Lung (tissue), 12 donors: Measurements from ENCODE around the gene CNTRL. TPM values are rescaled to one million over a fixed set of nuclear protein-coding genes. Genes with fewer than 3 reads are reported as not detected.

Source experiments
- ATAC-seq: fragments of 200-7000 bp; cut with Tn5 transposase; one replicate; pipeline ENCODE4 v1.9.1; 2020; ENCODE audit warnings: moderate number of reproducible peaks; ENCODE audit not compliant: insufficient read depth, low FRiP score
- DNase-seq, 3 donors: peaks; one replicate each; pipeline ENCODE4 v3.0.0-alpha.2; 2013 to 2017
- H3K27ac ChIP-seq, 2 donors: one replicate each; pipeline ENCODE4 v1.5.1; 2013; ENCODE audit warnings: mild to moderate bottlenecking in 2 of 2, moderate library complexity in 2 of 2, control low read depth in 1 of 2, inconsistent platforms in 1 of 2, low read depth in 1 of 2, low read length in 1 of 2
- H3K27me3 ChIP-seq, 3 donors: one replicate each; pipeline ENCODE4 v1.5.1; 2013; ENCODE audit warnings: low read length in 2 of 3; ENCODE audit not compliant: control insufficient read depth in 3 of 3, insufficient read depth in 3 of 3
- H3K36me3 ChIP-seq, 4 donors: one replicate each; pipeline ENCODE4 v1.5.1; 2013; ENCODE audit warnings: low read length in 4 of 4, mild to moderate bottlenecking in 1 of 4, moderate library complexity in 1 of 4; ENCODE audit not compliant: control insufficient read depth in 4 of 4, insufficient read depth in 4 of 4
- H3K4me1 ChIP-seq, 5 donors: one replicate each; pipeline ENCODE4 v1.5.1; 2013; ENCODE audit warnings: low read length in 5 of 5, mild to moderate bottlenecking in 2 of 5, moderate library complexity in 1 of 5; ENCODE audit not compliant: control insufficient read depth in 5 of 5, insufficient read depth in 5 of 5
- H3K4me3 ChIP-seq: one replicate; pipeline ENCODE4 v1.5.1; 2013; ENCODE audit warnings: mild to moderate bottlenecking, control low read depth, moderate library complexity
- H3K9ac ChIP-seq, 2 donors: one replicate each; pipeline ENCODE4 v1.5.1; 2013; ENCODE audit warnings: low read length in 2 of 2, control low read depth in 1 of 2; ENCODE audit not compliant: insufficient read depth in 1 of 2
- H3K9me3 ChIP-seq, 4 donors: one replicate each; pipeline ENCODE4 v1.5.1; 2013; ENCODE audit warnings: low read length in 3 of 4, mild to moderate bottlenecking in 1 of 4, moderate library complexity in 1 of 4; ENCODE audit not compliant: control insufficient read depth in 4 of 4, insufficient read depth in 3 of 4
- WGBS, 2 donors: extraction: QIAGEN DNeasy Blood & Tissue Kit; methylation state at CpG; one replicate each; pipeline ENCODE4 v1.1.7; 2013; 5-methylcytosine and 5-hydroxymethylcytosine counted together
- polyA plus RNA-seq, 2 donors: library from polyadenylated mRNA; stranded (reverse); fragments of 200-250 nt; gene quantifications; one replicate each; pipeline ENCODE4 v1.2.1, GENCODE V29; 2013
- total RNA-seq, 2 donors: library from RNA; depleted of rRNA in 1 of 2; stranded (reverse); fragments of >200 nt in 1 of 2; gene quantifications; one replicate each; pipeline ENCODE4 v1.2.1, GENCODE V29; 2014 to 2021
- TF ChIP-seq, protein P1 (sequence below): IDR thresholded peaks from 2 replicates; pipeline ENCODE4 v1.5.1; 2012; ENCODE audit warnings: mild to moderate bottlenecking; ENCODE audit errors: control extremely low read depth, extremely low read depth
- donor health status: control.
- donor health status: control.
- donor health status: Bipolar disorder and iron deficiency.
- donor health status: healthy.
- donor health status: DM: yes; HTN: yes; CAD: no.

CNTRL gene
- total and polyA plus RNA-seq, 4 donors, result 9.5 to 42.9 (median 18.3) TPM

DNA sequence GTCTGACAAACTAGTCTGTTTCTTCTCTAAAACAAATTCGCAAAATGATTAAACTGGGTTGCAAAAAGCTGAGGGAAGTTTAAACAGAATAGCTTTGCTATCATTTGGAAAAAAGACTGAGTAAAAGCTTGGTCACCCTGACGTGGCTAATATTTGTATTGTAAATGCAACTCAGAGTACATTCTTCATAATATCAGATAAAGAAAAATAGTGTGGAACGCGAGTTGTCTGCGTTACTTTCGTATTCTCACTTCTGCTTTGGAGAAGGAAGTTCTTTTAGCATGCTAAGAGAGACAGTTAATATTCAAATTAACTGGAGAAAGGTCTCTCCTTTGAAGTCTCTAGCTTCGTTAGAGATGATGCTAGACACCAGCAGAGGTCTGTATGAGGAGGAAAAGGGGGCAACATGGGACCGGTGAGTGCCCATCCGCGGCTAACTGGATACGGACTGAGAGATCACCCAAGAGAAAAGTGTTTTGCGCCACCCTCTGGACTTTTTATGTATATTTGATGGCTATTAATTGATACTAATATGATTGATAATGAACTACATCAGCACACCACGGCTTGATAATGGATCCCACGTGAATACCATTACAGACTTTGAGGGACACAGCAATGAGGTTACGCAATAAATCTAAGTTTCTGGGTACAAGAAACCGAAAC lies 2.9 kb upstream of the CNTRL start:
- no peak for ATAC-seq
- peak; percentile 49 to 80 (median 76) for DNase-seq
- no peaks in the 10 kb centered on the region for H3K27me3 ChIP-seq
- 13 to 16% methylated on average over 16 of the region's 16 CpGs for WGBS, 2 donors
- H3K4me1 ChIP-seq, result peaks cover 0 to 25% (median 7%) of the 10 kb centered on the region in 5 donors
- peak overlapping the region in 1 of 2 donors; percentile 80 for H3K27ac ChIP-seq
- H3K9ac ChIP-seq, result peak overlapping the region in 1 of 2 donors; percentile 95
- no peak overlapping the region for H3K4me3 ChIP-seq
- TF ChIP-seq, protein P1, sequence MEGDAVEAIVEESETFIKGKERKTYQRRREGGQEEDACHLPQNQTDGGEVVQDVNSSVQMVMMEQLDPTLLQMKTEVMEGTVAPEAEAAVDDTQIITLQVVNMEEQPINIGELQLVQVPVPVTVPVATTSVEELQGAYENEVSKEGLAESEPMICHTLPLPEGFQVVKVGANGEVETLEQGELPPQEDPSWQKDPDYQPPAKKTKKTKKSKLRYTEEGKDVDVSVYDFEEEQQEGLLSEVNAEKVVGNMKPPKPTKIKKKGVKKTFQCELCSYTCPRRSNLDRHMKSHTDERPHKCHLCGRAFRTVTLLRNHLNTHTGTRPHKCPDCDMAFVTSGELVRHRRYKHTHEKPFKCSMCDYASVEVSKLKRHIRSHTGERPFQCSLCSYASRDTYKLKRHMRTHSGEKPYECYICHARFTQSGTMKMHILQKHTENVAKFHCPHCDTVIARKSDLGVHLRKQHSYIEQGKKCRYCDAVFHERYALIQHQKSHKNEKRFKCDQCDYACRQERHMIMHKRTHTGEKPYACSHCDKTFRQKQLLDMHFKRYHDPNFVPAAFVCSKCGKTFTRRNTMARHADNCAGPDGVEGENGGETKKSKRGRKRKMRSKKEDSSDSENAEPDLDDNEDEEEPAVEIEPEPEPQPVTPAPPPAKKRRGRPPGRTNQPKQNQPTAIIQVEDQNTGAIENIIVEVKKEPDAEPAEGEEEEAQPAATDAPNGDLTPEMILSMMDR, result peak; percentile 8
- H3K9me3 ChIP-seq, result no peaks in the 10 kb centered on the region
- H3K36me3 ChIP-seq, result peaks cover 0 to 4% (median 0%) of the 10 kb centered on the region in 4 donors

DNA sequence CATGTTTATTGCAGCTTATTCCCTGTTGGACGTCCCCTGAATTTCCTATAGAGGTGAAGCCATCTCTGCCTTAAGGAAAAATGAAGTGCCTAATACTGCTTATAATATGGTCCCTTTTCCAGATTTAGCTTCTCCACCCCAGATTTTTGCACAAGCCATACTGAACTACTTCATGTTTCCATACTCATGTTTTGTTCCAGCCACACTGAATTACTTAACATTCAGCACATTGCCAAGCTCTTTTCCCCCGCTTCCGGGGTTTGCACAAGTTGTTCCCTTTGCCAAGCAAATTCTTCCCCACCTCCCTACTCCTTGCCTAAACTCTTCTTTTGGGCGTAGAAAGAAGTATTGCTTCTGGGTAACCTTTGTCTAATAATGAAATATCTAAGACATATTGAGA lies 1.7 kb upstream of the CNTRL start:
- DNase-seq, result peak; percentile 84 to 97 (median 94)
- no peaks in the 10 kb centered on the region for H3K36me3 ChIP-seq
- H3K27ac ChIP-seq, result no peak overlapping the region
- 13 to 27% methylated on average over 4 of the region's 4 CpGs for WGBS, 2 donors
- H3K9ac ChIP-seq, result peak overlapping the region in 1 of 2 donors; percentile 52
- no peaks in the 10 kb centered on the region for H3K27me3 ChIP-seq
- H3K4me3 ChIP-seq, result no peak overlapping the region
- peaks cover 0 to 25% (median 7%) of the 10 kb centered on the region in 5 donors for H3K4me1 ChIP-seq
- TF ChIP-seq, protein P1, result no peak
- no peak for ATAC-seq
- no peaks in the 10 kb centered on the region for H3K9me3 ChIP-seq

DNA sequence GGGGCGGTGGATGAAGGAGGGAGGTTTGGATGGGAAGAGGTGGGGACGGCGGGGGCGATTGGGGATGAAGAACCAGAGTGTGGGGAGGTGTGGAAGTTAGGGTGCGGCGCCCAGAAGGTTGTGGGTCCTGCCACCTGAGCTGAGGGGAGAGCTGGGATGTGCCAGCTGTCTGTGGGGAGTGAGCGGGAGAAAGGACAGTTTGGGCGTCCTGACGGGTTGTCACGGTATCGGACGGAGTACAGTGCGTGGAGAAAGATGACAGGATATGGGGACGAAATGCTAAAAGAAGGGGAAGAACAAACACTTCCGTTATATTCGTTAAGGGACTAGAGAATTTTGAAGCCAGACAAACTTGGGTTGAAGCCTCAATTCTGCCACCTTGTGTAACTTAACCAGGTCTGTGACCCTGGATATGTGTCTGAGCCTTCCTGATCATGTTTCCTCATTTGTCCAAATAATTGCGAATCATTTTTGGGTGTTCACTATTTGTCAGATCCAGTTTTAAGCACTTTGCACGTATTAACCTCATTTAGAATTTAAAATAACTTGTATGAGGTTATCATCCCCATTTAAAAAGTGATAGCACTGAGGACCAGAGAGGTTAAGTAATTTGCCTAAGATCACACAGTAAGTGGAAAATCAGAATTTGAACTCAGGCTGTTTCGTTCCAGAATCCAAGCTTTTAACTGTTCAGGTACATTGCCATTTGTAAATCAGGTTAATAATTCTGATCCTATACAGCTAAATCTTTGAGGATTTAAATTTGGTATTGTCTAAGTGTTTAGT lies 689 bp downstream of the CNTRL start:
- Histone ChIP-seq H3K27ac (peak overlapping the region; percentile 82 to 92), H3K27me3 (no peaks in the 10 kb centered on the region), H3K36me3 (peaks cover 0 to 2% (median 0%) of the 10 kb centered on the region in 4 donors), H3K4me3 (peak overlapping the region; percentile 74), H3K9ac (peak overlapping the region; percentile 76 to 93), H3K9me3 (no peaks in the 10 kb centered on the region), H3K4me1 (peaks cover 0 to 25% (median 7%) of the 10 kb centered on the region in 5 donors)
- TF ChIP-seq, protein P1, result no peak
- peak in 1 of 3 donors; percentile 56 for DNase-seq
- no peak for ATAC-seq
- 5 to 7% methylated on average over 19 of the region's 19 CpGs for WGBS, 2 donors
